Cardiac muscle cell (in vitro differentiated cells and primary cell): ENCODE results near the gene PSMD1. TPM values are rescaled to one million over a fixed set of nuclear protein-coding genes. Genes with fewer than 3 reads are reported as not detected.

Source experiments
- DNase-seq, 2 donors: peaks; one replicate each; pipeline versions ENCODE4 v3.0.0 to v3.0.0-alpha.2; 2010 to 2017; ENCODE audit warnings: low read depth in 1 of 2, low spot score in 1 of 2
- H3K27ac ChIP-seq: fragments of 200-600 bp; sonication (generic); 2 replicates; pipeline ENCODE4 v1.5.1; 2016
- H3K27me3 ChIP-seq: fragments of 200-600 bp; sonication (generic); 2 replicates; pipeline ENCODE4 v1.6.0; 2016; ENCODE audit warnings: control low read depth
- H3K36me3 ChIP-seq: fragments of 200-600 bp; sonication (generic); 2 replicates; pipeline ENCODE4 v1.5.1; 2016; ENCODE audit warnings: control low read depth
- H3K4me1 ChIP-seq: fragments of 200-600 bp; sonication (generic); 2 replicates; pipeline ENCODE4 v1.8.1; 2017; ENCODE audit warnings: low read depth, mild to moderate bottlenecking, mixed run types
- H3K4me3 ChIP-seq: fragments of 200-600 bp; sonication (generic); 2 replicates; pipeline ENCODE4 v1.5.1; 2016; ENCODE audit warnings: mild to moderate bottlenecking
- H3K9me3 ChIP-seq: fragments of 200-600 bp; sonication (generic); 2 replicates; pipeline ENCODE4 v1.5.1; 2017; ENCODE audit warnings: low read depth, mild to moderate bottlenecking, control low read depth
- CTCF ChIP-seq: IDR thresholded peaks from 2 replicates; pipeline ENCODE4 v1.5.1; 2012; ENCODE audit warnings: low read depth, mild to moderate bottlenecking, low read length
- polyA plus RNA-seq: library from polyadenylated mRNA; unstranded; fragments of >200 nt; fragmentation: Nextera tagmentation; extraction: Ambion mirVana; gene quantifications from 2 replicates; pipeline ENCODE4 v1.2.1, GENCODE V29; 2016
- total RNA-seq: library from RNA; depleted of rRNA; stranded (reverse); fragments of >200 nt; gene quantifications from 2 replicates; pipeline ENCODE4 v1.2.3, GENCODE V29; 2016

Gene PSMD1
- total and polyA plus RNA-seq, 2 experiments from 2014 or later: 122 to 133 TPM

DNA sequence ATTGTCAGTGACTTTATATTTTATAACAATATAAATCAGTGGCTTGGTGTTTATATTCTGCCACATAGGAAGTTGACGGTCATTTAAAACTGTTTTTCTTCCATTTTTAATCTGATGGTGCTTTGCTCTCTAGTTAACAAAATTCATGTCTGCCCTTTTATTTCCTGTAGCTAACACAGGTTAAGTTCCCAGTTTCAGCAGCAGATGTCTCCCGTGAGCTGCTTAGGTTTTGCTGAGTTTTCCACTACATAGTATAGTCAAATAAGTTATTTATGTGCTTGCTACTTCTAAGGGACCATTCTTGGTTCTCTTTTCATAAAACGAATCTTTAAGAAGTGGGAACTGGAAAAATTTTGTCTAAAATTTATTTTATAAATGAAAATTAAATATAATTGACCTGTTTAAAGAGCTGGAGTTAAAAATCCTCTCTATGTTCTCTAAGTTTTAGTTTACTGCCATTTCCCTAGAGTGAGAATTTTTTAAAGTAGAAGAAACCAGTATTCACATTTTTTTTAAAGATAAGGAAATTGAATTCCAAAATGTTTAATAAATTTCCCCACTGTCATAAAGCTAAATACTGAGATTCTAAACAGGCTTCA, 47.5 kb downstream of the PSMD1 start:
- Histone ChIP-seq H3K36me3 (peaks cover 9% of the 10 kb centered on the region), H3K4me3 (no peak overlapping the region), H3K27ac (no peak overlapping the region), H3K27me3 (no peaks in the 10 kb centered on the region), H3K4me1 (no peaks in the 10 kb centered on the region), H3K9me3 (no peaks in the 10 kb centered on the region)
- DNase-seq: peak; percentile 57 to 80
- peak; percentile 79 for TF ChIP-seq CTCF

DNA sequence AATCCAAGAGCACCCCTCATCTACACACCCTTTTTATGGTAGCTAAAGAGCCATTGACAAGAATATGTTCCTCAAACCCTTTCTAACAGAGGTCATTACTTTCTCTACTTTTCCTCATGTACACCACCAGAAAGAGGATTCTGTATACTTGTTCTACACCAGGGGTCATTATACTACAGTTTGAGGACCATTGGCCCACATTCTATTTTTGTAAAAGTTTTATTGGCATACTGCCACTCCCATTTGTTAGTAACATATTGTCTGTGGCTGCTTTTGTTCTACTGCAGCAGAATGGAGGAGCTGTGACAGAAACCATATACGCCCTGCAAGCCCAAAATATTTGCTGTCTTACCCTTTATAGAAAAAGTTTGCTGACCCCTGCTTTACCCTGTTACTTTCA, 53.9 kb downstream of the PSMD1 start:
- Histone ChIP-seq H3K9me3 (no peaks in the 10 kb centered on the region), H3K4me1 (no peaks in the 10 kb centered on the region), H3K36me3 (peaks cover 20% of the 10 kb centered on the region), H3K4me3 (no peak overlapping the region), H3K27me3 (no peaks in the 10 kb centered on the region), H3K27ac (no peak overlapping the region)
- DNase-seq: peak; percentile 14 to 81
- TF ChIP-seq CTCF: peak; percentile 38

GRCh38 chr2:231111987-231112386, 55.3 kb downstream of the PSMD1 start:
- Histone ChIP-seq H3K4me1 (no peaks in the 10 kb centered on the region), H3K9me3 (no peaks in the 10 kb centered on the region), H3K27me3 (no peaks in the 10 kb centered on the region), H3K36me3 (peaks cover 20% of the 10 kb centered on the region), H3K4me3 (no peak overlapping the region), H3K27ac (no peak overlapping the region)
- TF ChIP-seq CTCF: no peak
- DNase-seq: peak in 1 of 2 donors; percentile 26

DNA sequence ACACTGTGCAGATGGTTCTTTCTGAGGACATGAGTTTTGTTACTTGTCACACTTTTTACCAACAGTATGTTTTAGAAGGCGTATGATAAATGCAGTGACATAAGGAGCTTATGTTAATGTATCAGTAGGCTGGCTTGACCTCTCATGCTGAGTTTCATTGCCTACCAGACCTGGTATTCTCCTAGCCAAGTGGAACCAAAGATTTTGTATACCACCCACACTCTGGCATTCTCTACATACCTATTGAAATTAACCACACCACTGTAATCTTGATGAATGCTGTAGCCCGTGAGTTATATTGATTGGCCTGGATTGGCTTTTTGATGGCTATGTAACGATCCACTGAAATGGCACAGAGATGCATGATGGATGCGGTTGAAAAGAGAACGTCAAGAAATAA, 56.8 kb downstream of the PSMD1 start:
- Histone ChIP-seq H3K27ac (no peak overlapping the region), H3K27me3 (no peaks in the 10 kb centered on the region), H3K4me1 (no peaks in the 10 kb centered on the region), H3K4me3 (no peak overlapping the region), H3K9me3 (no peaks in the 10 kb centered on the region), H3K36me3 (peaks cover 20% of the 10 kb centered on the region)
- TF ChIP-seq CTCF: no peak
- DNase-seq: no peak

- no peak for DNase-seq
- H3K4me1 ChIP-seq: no peaks in the 10 kb centered on the region
- no peak for TF ChIP-seq CTCF
Measured at GRCh38 chr2:231115651-231116050, 59.0 kb downstream of the PSMD1 start.

More at GRCh38 chr2:231115651-231116050, 59.0 kb downstream of the PSMD1 start:
- Histone ChIP-seq H3K4me3 (no peak overlapping the region), H3K36me3 (no peaks in the 10 kb centered on the region), H3K9me3 (no peaks in the 10 kb centered on the region), H3K27ac (no peak overlapping the region), H3K27me3 (no peaks in the 10 kb centered on the region)
